Adipose tissue (tissue), 3 donors: ENCODE data around the gene SLC37A2. TPM values are rescaled to one million over a fixed set of nuclear protein-coding genes. Genes with fewer than 3 reads are reported as not detected.

Experiments used
- H3K27ac ChIP-seq: one replicate; pipeline ENCODE4 v1.5.1; 2013; ENCODE audit warnings: low read depth, low read length
- WGBS, 3 donors: extraction: QIAGEN DNeasy Blood & Tissue Kit; methylation state at CpG; one replicate each; pipeline ENCODE4 v1.1.7; 2013; 5-methylcytosine and 5-hydroxymethylcytosine counted together
- polyA plus RNA-seq, 3 donors: library from polyadenylated mRNA; stranded (reverse); fragments of 200-250 nt; gene quantifications; one replicate each; pipeline ENCODE4 v1.2.3, GENCODE V29; 2013
- donor health status: healthy with polysubstance abuse.
- donor health status: Bipolar disorder and iron deficiency.
- donor health status: healthy.

The SLC37A2 gene
- polyA plus RNA-seq, 3 donors: 0.64 to 2.4 (median 1.8) TPM

DNA sequence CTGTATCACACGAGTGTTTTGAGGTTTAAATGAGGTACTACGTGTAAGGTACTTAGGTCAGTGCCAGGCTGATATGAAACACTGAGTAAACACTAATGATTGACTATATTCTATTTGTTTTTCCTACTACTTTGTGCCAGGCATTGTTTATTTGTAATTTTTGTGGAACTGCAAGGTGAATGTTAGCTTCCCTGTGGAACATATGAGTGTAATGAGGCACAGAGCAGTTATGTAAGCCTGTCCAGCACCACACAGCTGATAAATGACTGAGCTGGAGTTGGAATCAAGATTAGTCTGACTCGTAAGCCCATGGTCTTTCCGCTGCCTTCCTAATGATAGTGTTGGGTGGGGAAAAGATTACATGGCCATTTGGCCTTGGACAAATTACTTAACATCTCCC is 5.9 kb downstream of the SLC37A2 start:
- H3K27ac ChIP-seq: no peak overlapping the region
- WGBS, 3 donors: 35 to 86% (median 86%) methylated on average over 4 of the region's 4 CpGs

- WGBS, 3 donors: 65 to 84% (median 76%) methylated on average over 5 of the region's 5 CpGs
- no peak overlapping the region for H3K27ac ChIP-seq
Observed at GRCh38 chr11:125069796-125070195, 6.7 kb downstream of the SLC37A2 start.

- WGBS, 3 donors: 39 to 70% (median 50%) methylated on average over 7 of the region's 7 CpGs
- no peak overlapping the region for H3K27ac ChIP-seq
Observed at GRCh38 chr11:125070699-125071254, 7.7 kb downstream of the SLC37A2 start.

- H3K27ac ChIP-seq: no peak overlapping the region
- 44 to 50% (median 49%) methylated on average over 5 of the region's 5 CpGs for WGBS, 3 donors
Observed at GRCh38 chr11:125071435-125071834, 8.3 kb downstream of the SLC37A2 start.

GRCh38 chr11:125071846-125072217 is 8.7 kb downstream of the SLC37A2 start:
- H3K27ac ChIP-seq: no peak overlapping the region

GRCh38 chr11:125072218-125072960 is 9.3 kb downstream of the SLC37A2 start:
- 81 to 85% (median 85%) methylated on average over 12 of the region's 12 CpGs for WGBS, 3 donors
- no peak overlapping the region for H3K27ac ChIP-seq

More at GRCh38 chr11:125071846-125072217, 8.7 kb downstream of the SLC37A2 start:
- WGBS, 3 donors: 55 to 81% (median 75%) methylated on average over 6 of the region's 6 CpGs

- 90 to 93% (median 93%) methylated on average over 12 of the region's 12 CpGs for WGBS, 3 donors
- H3K27ac ChIP-seq: no peak overlapping the region
Observed at GRCh38 chr11:125072961-125073590, 10.0 kb downstream of the SLC37A2 start.

- 83 to 90% (median 86%) methylated on average over 19 of the region's 19 CpGs for WGBS, 3 donors
- H3K27ac ChIP-seq: no peak overlapping the region
Observed at GRCh38 chr11:125073616-125074483, 10.7 kb downstream of the SLC37A2 start.

- 70 to 88% (median 76%) methylated on average over 11 of the region's 11 CpGs for WGBS, 3 donors
- no peak overlapping the region for H3K27ac ChIP-seq
Observed at GRCh38 chr11:125074511-125075241, 11.6 kb downstream of the SLC37A2 start.

GRCh38 chr11:125075242-125075625 is 12.1 kb downstream of the SLC37A2 start:
- 83 to 89% (median 84%) methylated on average over 7 of the region's 7 CpGs for whole genome bisulfite sequencing, 3 donors
- H3K27ac ChIP-seq: no peak overlapping the region

GRCh38 chr11:125075900-125076317 is 12.8 kb downstream of the SLC37A2 start:
- WGBS, 3 donors: 82 to 84% (median 82%) methylated on average over 11 of the region's 11 CpGs
- no peak overlapping the region for H3K27ac ChIP-seq

GRCh38 chr11:125076378-125076945 is 13.4 kb downstream of the SLC37A2 start:
- no peak overlapping the region for H3K27ac ChIP-seq
- 73 to 78% (median 75%) methylated on average over 14 of the region's 14 CpGs for WGBS, 3 donors

DNA sequence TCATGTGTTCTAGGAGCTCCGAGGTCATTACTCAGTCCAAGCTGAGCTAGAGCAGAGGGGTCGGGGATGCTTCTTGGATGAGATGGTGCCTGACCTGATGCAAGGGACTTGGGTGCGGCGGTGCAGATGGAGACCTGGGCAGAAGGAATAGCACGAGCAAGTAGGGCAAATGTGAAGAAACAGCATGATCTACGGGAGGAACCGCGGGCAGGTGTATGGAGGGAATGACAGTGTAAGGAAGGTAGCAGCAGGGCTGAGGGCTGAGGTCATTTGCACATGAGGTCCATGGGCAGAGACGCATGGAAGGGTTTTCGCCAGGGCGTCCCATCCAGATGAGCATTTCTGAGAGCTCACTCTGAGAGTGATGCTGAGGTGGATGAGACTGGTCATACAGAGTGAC is 14.9 kb downstream of the SLC37A2 start:
- WGBS, 3 donors: 90 to 96% (median 91%) methylated on average over 11 of the region's 11 CpGs

DNA sequence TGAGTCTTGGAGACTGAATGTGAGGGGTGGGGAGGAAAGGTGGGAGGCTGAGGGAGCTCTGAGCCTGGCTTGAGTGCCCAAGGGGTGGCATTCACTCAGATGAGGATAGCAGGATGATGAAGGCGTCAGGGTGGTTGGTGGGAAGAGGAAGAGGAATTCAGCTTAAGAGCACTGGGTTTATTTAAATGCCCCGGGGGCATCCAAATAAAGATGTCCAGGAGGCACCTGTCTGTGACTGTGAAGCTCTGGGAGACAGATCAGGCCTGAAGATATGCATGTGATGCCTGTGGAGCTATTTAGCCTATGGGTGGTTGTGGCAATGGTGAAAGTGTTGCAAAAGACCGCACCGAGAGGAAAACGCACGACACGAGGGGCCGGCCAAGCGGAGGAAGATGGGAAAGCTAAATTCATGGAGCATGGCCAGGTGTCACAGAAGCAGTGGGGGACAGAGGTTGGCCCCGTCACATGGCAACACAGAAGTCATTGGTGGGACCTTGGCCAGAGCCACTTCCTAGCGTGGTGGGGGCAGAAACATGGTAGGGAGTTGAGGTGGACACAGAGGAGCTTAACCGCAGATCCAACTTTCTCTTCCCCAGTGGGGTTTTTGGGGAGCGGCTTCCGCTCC is 15.5 kb downstream of the SLC37A2 start:
- H3K27ac ChIP-seq: no peak overlapping the region
- WGBS, 3 donors: 87 to 91% (median 91%) methylated on average over 14 of the region's 14 CpGs

More for the DNA sequence above, 14.9 kb downstream of the SLC37A2 start:
- H3K27ac ChIP-seq: no peak overlapping the region

DNA sequence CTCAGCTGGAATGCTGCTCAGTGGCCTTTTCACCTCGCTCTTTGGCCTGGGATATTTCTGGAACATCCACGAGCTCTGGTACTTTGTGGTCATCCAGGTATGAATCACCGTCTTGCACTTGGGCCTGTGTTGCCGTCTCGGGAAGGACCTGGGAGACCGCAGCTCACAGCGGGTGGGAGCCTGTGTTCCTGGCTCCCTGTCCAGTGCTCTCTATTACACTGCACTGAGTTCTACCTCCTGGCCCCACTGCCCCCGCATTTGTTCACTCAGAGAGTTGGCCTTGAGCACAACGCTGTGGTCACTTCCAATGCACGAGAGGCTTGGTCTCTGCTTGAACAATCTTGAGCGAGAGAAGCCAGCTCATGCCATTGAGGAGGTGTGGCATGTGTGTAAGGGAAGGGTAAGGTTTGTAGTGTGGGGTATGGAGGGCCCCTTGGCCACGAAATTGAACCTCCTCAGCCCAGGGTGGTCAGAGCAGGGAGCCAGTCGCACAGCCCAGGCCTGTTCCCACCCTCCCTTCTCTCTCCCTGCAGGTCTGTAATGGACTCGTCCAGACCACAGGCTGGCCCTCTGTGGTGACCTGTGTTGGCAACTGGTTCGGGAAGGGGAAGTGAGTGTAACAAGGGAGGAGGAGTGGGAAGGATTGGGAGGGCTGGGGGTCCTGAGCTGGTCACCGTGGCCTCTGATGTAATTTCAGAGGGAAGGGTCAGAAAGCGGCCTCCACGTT is 16.2 kb downstream of the SLC37A2 start:
- no peak overlapping the region for H3K27ac ChIP-seq
- WGBS, 3 donors: 73 to 81% (median 77%) methylated on average over 18 of the region's 18 CpGs

DNA sequence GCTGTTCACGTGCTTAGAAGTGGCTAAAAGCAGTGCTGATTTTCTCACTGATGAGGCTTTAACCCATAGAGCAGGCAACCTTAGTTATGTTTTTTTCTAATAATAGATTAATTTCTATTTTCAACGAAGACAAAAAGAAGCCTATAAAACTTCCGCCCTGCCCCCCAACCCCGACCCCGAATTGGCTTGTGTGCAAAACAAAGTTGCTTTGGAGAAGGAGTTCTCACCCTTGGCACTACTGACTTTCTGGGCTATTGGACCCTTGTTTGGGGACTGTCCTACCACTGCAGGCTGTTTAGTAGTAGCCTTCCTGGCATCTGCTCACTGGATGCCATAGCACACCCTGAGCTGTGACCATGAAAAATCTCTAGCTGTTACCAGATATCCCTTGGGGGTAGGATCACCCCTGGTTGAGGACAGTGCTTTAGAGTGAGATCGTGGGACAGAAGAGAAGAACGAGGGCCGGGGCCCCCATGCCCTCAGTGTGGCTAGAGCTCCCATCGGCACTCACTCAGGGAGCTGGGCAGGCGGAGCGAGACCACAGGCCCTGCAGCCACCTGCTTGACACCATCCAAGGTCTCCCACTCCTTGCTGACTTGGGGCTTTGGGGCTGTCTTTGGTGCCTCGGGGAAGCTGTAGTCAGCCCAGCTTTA is 16.9 kb downstream of the SLC37A2 start:
- WGBS, 3 donors: 80 to 84% (median 81%) methylated on average over 12 of the region's 12 CpGs

More for the DNA sequence above, 16.9 kb downstream of the SLC37A2 start:
- no peak overlapping the region for H3K27ac ChIP-seq
